Mesendoderm (in vitro differentiated cells): Measurements from ENCODE around the gene LSM3.

Source experiments
- DNase-seq: peaks from one replicate; pipeline ENCODE4 v3.0.0; 2013
- H2AK5ac ChIP-seq: 2 replicates; pipeline ENCODE4 v1.6.1; 2013; ENCODE audit warnings: low read length, inconsistent platforms
- H2BK120ac ChIP-seq: 2 replicates; pipeline ENCODE4 v1.6.1; 2013; ENCODE audit warnings: low read depth, mild to moderate bottlenecking, low read length, moderate library complexity, mixed read lengths
- H2BK15ac ChIP-seq: replicated peaks from 2 replicates; pipeline ENCODE4 v1.6.1; 2013; ENCODE audit warnings: low read depth, mild to moderate bottlenecking, moderate library complexity
- H2BK5ac ChIP-seq: 2 replicates; pipeline ENCODE4 v1.6.1; 2013; ENCODE audit warnings: low read length, inconsistent platforms
- H3K18ac ChIP-seq: 2 replicates; pipeline ENCODE4 v1.6.1; 2013; ENCODE audit warnings: mild to moderate bottlenecking, low read length, mixed read lengths
- H3K23ac ChIP-seq: one replicate; pipeline ENCODE4 v1.6.1; 2013; ENCODE audit warnings: low read length
- H3K27ac ChIP-seq: 2 replicates; pipeline ENCODE4 v1.5.1; 2013; ENCODE audit warnings: low read depth, mild to moderate bottlenecking, inconsistent platforms, low read length, moderate library complexity
- H3K27me3 ChIP-seq: 2 replicates; pipeline ENCODE4 v1.6.1; 2013; ENCODE audit warnings: low read length, control low read depth, mild to moderate bottlenecking, inconsistent platforms; ENCODE audit not compliant: insufficient read depth, poor library complexity
- H3K36me3 ChIP-seq: 2 replicates; pipeline ENCODE4 v1.6.1; 2013; ENCODE audit warnings: low read length, inconsistent platforms; ENCODE audit not compliant: control insufficient read depth, insufficient read depth
- H3K4ac ChIP-seq: one replicate; pipeline ENCODE4 v1.6.1; 2013; ENCODE audit warnings: low read depth, mild to moderate bottlenecking, low read length, moderate library complexity
- H3K4me1 ChIP-seq: 2 replicates; pipeline ENCODE4 v1.6.1; 2013; ENCODE audit warnings: low read depth, low read length, inconsistent platforms; ENCODE audit not compliant: control insufficient read depth
- H3K4me2 ChIP-seq: 2 replicates; pipeline ENCODE4 v1.6.1; 2013; ENCODE audit warnings: low read length
- H3K4me3 ChIP-seq: 2 replicates; pipeline ENCODE4 v1.5.1; 2013; ENCODE audit warnings: mild to moderate bottlenecking, low read length
- H3K56ac ChIP-seq: one replicate; pipeline ENCODE4 v1.6.1; 2013; ENCODE audit warnings: low read length
- H3K79me1 ChIP-seq: 2 replicates; pipeline ENCODE4 v1.6.1; 2013; ENCODE audit warnings: low read length, inconsistent platforms
- H3K79me2 ChIP-seq: 2 replicates; pipeline ENCODE4 v1.6.1; 2013; ENCODE audit warnings: mild to moderate bottlenecking, low read length; ENCODE audit not compliant: control insufficient read depth, insufficient read depth
- H3K9ac ChIP-seq: 2 replicates; pipeline ENCODE4 v1.6.1; 2013; ENCODE audit warnings: low read length, inconsistent platforms
- H4K5ac ChIP-seq: one replicate; pipeline ENCODE4 v1.6.1; 2013; ENCODE audit warnings: low read length
- H4K8ac ChIP-seq: one replicate; pipeline ENCODE4 v1.6.1; 2013; ENCODE audit warnings: low read depth, mild to moderate bottlenecking, control low read depth, low read length, moderate library complexity
- WGBS: extraction: QIAGEN DNeasy Blood & Tissue Kit; methylation state at CpG from one replicate; pipeline ENCODE4 v1.1.7; 2013; ENCODE audit warnings: low lambda C conversion rate, missing lambda C conversion rate; ENCODE audit not compliant: insufficient coverage; ENCODE audit errors: extremely low coverage; 5-methylcytosine and 5-hydroxymethylcytosine counted together

The LSM3 gene

DNA sequence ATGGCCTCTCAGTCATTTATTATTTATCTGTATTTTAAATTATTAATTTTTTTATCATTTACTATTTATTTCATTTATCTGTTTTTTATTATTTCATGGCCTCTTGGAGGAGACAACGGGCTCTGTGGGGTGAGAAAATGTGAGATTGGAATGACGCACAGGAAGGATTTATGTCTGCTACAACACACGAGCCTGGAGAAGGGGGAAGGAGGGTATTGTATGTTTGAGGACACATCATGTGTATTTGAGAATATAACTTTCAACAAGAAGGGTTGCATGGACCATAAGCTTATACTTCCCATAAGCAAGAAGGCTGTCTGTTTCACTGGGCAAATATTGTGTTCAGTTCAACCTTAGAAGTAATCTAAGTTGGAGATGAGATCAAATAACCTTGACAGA is 31.7 kb downstream of the LSM3 start:
- Histone ChIP-seq H3K27ac (no peak overlapping the region), H4K8ac (no peak overlapping the region), H3K36me3 (no peaks in the 10 kb centered on the region), H3K18ac (no peak overlapping the region), H4K5ac (no peak overlapping the region), H3K4me2 (no peak overlapping the region), H3K23ac (no peak overlapping the region), H3K79me1 (no peaks in the 10 kb centered on the region), H2BK5ac (no peak overlapping the region), H3K4me3 (no peak overlapping the region), H3K9ac (no peak overlapping the region), H3K27me3 (no peaks in the 10 kb centered on the region), H3K79me2 (no peaks in the 10 kb centered on the region), H2AK5ac (no peak overlapping the region), H3K4ac (no peak overlapping the region), H3K4me1 (no peaks in the 10 kb centered on the region), H2BK15ac (no peak overlapping the region), H2BK120ac (no peak overlapping the region), H3K56ac (no peak overlapping the region)
- no CpG with 5 or more reads among the region's 3 CpGs for WGBS
- no peak for DNase-seq

DNA sequence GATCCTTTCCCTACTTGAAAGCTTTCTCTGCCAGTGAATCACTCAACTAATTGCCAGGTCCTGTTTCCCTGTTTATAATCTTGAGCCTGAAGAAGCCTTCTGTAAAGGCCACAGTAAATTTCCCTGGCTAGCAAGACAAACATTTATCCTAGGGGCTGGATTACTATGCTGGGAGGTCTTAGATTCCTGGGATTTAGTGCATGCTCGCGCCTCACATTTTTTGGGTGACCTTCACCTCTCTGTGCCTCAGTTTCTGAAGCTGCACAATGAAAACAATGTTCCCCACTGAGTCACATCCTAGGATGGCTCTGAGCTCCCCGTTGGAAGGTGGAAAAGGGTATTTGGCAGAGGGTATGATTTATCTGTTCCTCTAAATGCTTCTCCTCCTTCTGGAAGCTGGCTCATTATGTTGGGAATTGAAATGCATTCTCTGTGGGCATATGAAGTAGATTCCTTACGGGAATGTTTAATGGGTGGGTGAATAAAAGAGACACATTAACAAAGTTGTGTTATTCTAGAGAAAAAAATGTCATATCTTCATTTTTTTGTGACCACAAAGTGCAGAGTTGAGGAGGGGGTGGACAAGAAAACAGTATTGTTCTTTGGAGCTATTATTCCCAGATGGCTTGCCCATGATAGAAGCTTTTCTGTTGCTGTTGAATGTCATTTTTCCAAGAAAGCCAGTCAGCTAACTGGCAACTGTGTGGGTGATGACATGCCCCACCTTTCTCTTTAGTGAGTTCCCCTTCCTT is 32.4 kb downstream of the LSM3 start:
- no peak overlapping the region for H3K27ac ChIP-seq
- no peaks in the 10 kb centered on the region for H3K27me3 ChIP-seq
- H2AK5ac ChIP-seq = no peak overlapping the region
- WGBS = no CpG with 5 or more reads among the region's 4 CpGs
- H2BK120ac ChIP-seq = no peak overlapping the region
- H4K8ac ChIP-seq = no peak overlapping the region
- no peaks in the 10 kb centered on the region for H3K79me1 ChIP-seq
- no peak overlapping the region for H3K18ac ChIP-seq
- no peak overlapping the region for H3K4me3 ChIP-seq
- no peak overlapping the region for H2BK15ac ChIP-seq
- no peak overlapping the region for H4K5ac ChIP-seq
- H3K23ac ChIP-seq = no peak overlapping the region
- H3K56ac ChIP-seq = no peak overlapping the region
- no peaks in the 10 kb centered on the region for H3K79me2 ChIP-seq
- no peak overlapping the region for H3K4ac ChIP-seq
- no peak overlapping the region for H3K4me2 ChIP-seq
- no peak overlapping the region for H2BK5ac ChIP-seq
- no peaks in the 10 kb centered on the region for H3K4me1 ChIP-seq
- no peak overlapping the region for H3K9ac ChIP-seq
- no peak for DNase-seq
- no peaks in the 10 kb centered on the region for H3K36me3 ChIP-seq

DNA sequence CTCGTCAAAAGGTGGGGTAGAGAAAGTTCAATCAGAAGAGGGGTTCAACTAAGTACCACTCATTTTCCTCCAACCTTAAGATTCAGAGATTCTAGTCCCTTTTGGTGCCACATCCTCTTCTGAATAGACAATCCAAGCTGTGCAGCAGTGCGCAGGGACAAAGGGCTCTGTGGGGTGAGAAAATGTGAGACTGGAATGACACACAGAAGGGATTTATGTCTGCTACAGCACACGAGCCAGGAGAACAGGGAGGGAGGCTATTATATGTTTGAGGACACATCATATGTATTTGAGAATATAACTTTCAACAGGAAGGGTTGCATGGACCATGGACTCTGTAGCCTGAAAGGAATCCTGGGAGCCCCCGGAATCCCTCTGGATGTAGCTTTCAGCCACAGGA is 33.0 kb downstream of the LSM3 start:
- Histone ChIP-seq H4K5ac (no peak overlapping the region), H3K4me2 (no peak overlapping the region), H3K27ac (no peak overlapping the region), H3K23ac (no peak overlapping the region), H4K8ac (no peak overlapping the region), H3K79me1 (no peaks in the 10 kb centered on the region), H2BK5ac (no peak overlapping the region), H3K36me3 (no peaks in the 10 kb centered on the region), H3K4me3 (no peak overlapping the region), H3K79me2 (no peaks in the 10 kb centered on the region), H3K4ac (no peak overlapping the region), H2BK120ac (no peak overlapping the region), H3K9ac (no peak overlapping the region), H2AK5ac (no peak overlapping the region), H3K4me1 (no peaks in the 10 kb centered on the region), H2BK15ac (no peak overlapping the region), H3K56ac (no peak overlapping the region), H3K18ac (no peak overlapping the region), H3K27me3 (no peaks in the 10 kb centered on the region)
- no CpG with 5 or more reads among the region's 4 CpGs for WGBS
- no peak for DNase-seq

DNA sequence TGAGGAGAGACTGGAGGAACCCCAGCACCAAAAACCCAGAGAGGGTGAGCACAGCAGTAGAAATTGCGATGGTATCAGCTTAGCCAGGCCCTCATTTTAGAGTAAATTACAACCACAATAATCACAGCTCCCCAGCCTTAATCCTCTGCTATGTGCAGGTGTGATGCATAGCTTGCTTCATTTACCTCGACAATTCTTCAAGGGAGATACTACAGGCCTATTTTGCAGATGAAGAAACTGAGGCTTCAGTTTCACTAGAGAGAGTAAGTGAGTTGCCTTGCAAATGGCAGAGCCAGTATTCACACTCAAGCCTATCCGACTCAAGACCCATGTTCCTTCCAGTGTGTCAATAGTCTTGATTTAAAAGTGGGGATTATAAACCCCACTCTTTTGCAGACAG is 33.4 kb downstream of the LSM3 start:
- H4K8ac ChIP-seq = no peak overlapping the region
- H3K79me1 ChIP-seq = no peaks in the 10 kb centered on the region
- H3K18ac ChIP-seq = no peak overlapping the region
- H4K5ac ChIP-seq = no peak overlapping the region
- no peak overlapping the region for H2BK120ac ChIP-seq
- no CpG with 5 or more reads among the region's 3 CpGs for WGBS
- DNase-seq = no peak
- H3K79me2 ChIP-seq = no peaks in the 10 kb centered on the region
- no peaks in the 10 kb centered on the region for H3K36me3 ChIP-seq
- no peaks in the 10 kb centered on the region for H3K4me1 ChIP-seq
- no peak overlapping the region for H3K23ac ChIP-seq
- no peak overlapping the region for H2BK15ac ChIP-seq
- H2AK5ac ChIP-seq = no peak overlapping the region
- H3K4me3 ChIP-seq = no peak overlapping the region
- no peak overlapping the region for H3K27ac ChIP-seq
- no peaks in the 10 kb centered on the region for H3K27me3 ChIP-seq
- no peak overlapping the region for H2BK5ac ChIP-seq
- no peak overlapping the region for H3K9ac ChIP-seq
- no peak overlapping the region for H3K56ac ChIP-seq
- H3K4me2 ChIP-seq = no peak overlapping the region
- H3K4ac ChIP-seq = no peak overlapping the region

DNA sequence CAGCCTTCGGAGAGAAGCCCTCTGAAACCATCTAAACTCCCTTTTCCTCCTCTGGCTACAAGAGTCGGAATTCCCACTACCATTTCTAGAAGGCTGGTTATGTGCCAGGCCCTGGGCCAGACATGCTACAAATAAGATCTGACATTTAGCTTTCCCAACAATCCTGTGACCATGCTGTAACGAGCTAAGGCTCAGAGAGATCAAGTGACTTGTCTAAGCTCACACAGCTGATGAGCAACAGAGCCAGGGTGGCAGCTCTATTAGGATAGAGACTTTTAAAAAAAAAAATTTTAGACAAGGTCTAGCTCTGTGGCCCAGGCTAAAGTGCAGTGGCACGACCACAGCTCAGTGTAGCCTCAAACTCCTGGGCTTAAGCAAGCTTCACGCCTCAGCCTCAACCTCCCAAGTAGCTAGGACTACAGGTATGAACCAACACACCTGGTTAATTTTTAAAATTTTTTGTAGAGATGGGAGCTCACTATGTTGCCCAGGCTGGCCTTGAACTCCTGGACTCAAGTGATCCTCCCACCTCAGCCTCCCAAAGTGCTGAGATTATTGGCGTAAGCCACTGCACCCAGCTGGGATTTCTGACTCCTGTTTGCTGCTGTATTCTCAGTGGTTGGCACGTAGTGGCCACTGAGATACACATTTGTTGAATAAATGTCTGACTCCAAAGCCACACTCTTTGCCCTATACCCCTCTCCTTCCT is 34.6 kb downstream of the LSM3 start:
- H2BK5ac ChIP-seq = no peak overlapping the region
- H3K56ac ChIP-seq = no peak overlapping the region
- H3K27me3 ChIP-seq = no peaks in the 10 kb centered on the region
- no peak overlapping the region for H3K4me2 ChIP-seq
- H4K5ac ChIP-seq = no peak overlapping the region
- WGBS = no CpG with 5 or more reads among the region's 7 CpGs
- H3K23ac ChIP-seq = no peak overlapping the region
- no peaks in the 10 kb centered on the region for H3K79me2 ChIP-seq
- H3K79me1 ChIP-seq = no peaks in the 10 kb centered on the region
- no peaks in the 10 kb centered on the region for H3K36me3 ChIP-seq
- H3K27ac ChIP-seq = no peak overlapping the region
- no peak overlapping the region for H2AK5ac ChIP-seq
- no peaks in the 10 kb centered on the region for H3K4me1 ChIP-seq
- no peak overlapping the region for H3K4ac ChIP-seq
- no peak overlapping the region for H3K9ac ChIP-seq
- H2BK15ac ChIP-seq = no peak overlapping the region
- no peak overlapping the region for H3K18ac ChIP-seq
- H4K8ac ChIP-seq = no peak overlapping the region
- DNase-seq = no peak
- no peak overlapping the region for H3K4me3 ChIP-seq
- H2BK120ac ChIP-seq = no peak overlapping the region
